GM19463 (cell line): Measurements from ENCODE around the gene TUBB2A.

Experiments
- ATAC-seq: cut with Tn5 transposase; IDR thresholded peaks from one replicate; pipeline ENCODE4 v1.9.1; 2021; ENCODE audit warnings: mild to moderate bottlenecking, moderate library complexity; ENCODE audit not compliant: unreplicated experiment

Gene TUBB2A

GRCh38 chr6:3124667-3125066 lies 32.7 kb downstream of the TUBB2A start:
- no peak for ATAC-seq

- no peak for ATAC-seq
Observed at GRCh38 chr6:3122823-3123182, 34.5 kb downstream of the TUBB2A start.

GRCh38 chr6:3120765-3121089 lies 36.6 kb downstream of the TUBB2A start:
- no peak for ATAC-seq

- peak; percentile 27 for ATAC-seq
Observed at GRCh38 chr6:3119040-3119723, 38.2 kb downstream of the TUBB2A start.

GRCh38 chr6:3118353-3119039 lies 38.8 kb downstream of the TUBB2A start, which contains the start of gene BPHL:
Gene BPHL, plus strand, starts transcription at chr6:3118711. Its CDS starts 30 bp downstream, at chr6:3118741.
- ATAC-seq = peak; percentile 82

GRCh38 chr6:3117912-3118352 lies 39.4 kb downstream of the TUBB2A start:
- ATAC-seq = no peak

- no peak for ATAC-seq
Observed at GRCh38 chr6:3114377-3114776, 43.0 kb downstream of the TUBB2A start.

- no peak for ATAC-seq
Observed at GRCh38 chr6:3109761-3110160, 47.6 kb downstream of the TUBB2A start.

- ATAC-seq = no peak
Observed at GRCh38 chr6:3108746-3109414, 48.5 kb downstream of the TUBB2A start.
